Activated T-helper 9 cell treated with anti-CD3 and anti-CD28 coated beads, Interleukin-2, amount 50 U/mL, for 16 hours (primary cell): ENCODE data around the gene SHROOM4.

Experiments used
- DNase-seq: peaks from one replicate; pipeline ENCODE4 v3.0.0-alpha.2; 2020; ENCODE audit warnings: low read depth

SHROOM4 gene

GRCh38 chrX:50813843-50814661 is at the start of gene SHROOM4:
SHROOM4 (minus strand) TSS chrX:50814194; CDS start chrX:50814018, 176 bp downstream.
- DNase-seq: no peak

GRCh38 chrX:50863471-50863870 is 49.5 kb upstream of the SHROOM4 start:
- DNase-seq: no peak

GRCh38 chrX:50860518-50860917 is 46.5 kb upstream of the SHROOM4 start:
- no peak for DNase-seq

GRCh38 chrX:50858548-50858947 is 44.6 kb upstream of the SHROOM4 start:
- DNase-seq: no peak

- DNase-seq: no peak
These were observed 39.4 kb upstream of the SHROOM4 start for GRCh38 chrX:50853399-50853798.

GRCh38 chrX:50852524-50852923 is 38.5 kb upstream of the SHROOM4 start:
- DNase-seq: no peak

GRCh38 chrX:50842221-50842620 is 28.2 kb upstream of the SHROOM4 start:
- no peak for DNase-seq

GRCh38 chrX:50839730-50840129 is 25.7 kb upstream of the SHROOM4 start:
- no peak for DNase-seq

GRCh38 chrX:50838820-50839600 is 25.0 kb upstream of the SHROOM4 start:
- no peak for DNase-seq

- DNase-seq: no peak
These were observed 14.0 kb upstream of the SHROOM4 start for GRCh38 chrX:50827996-50828395.

- no peak for DNase-seq
These were observed 11.8 kb upstream of the SHROOM4 start for GRCh38 chrX:50825825-50826224.

GRCh38 chrX:50818986-50819385 is 5.0 kb upstream of the SHROOM4 start:
- DNase-seq: no peak

- no peak for DNase-seq
These were observed 1.1 kb upstream of the SHROOM4 start for GRCh38 chrX:50815120-50815519.

GRCh38 chrX:50814701-50815100 is 707 bp upstream of the SHROOM4 start:
- DNase-seq: no peak

GRCh38 chrX:50812995-50813842 is 775 bp downstream of the SHROOM4 start:
- no peak for DNase-seq

- no peak for DNase-seq
These were observed 8.7 kb downstream of the SHROOM4 start for GRCh38 chrX:50805276-50805675.

GRCh38 chrX:50801135-50801534 is 12.9 kb downstream of the SHROOM4 start:
- DNase-seq: no peak

- DNase-seq: no peak
These were observed 14.4 kb downstream of the SHROOM4 start for GRCh38 chrX:50799531-50799961.

GRCh38 chrX:50798783-50799182 is 15.2 kb downstream of the SHROOM4 start:
- no peak for DNase-seq

GRCh38 chrX:50787099-50787498 is 26.9 kb downstream of the SHROOM4 start:
- no peak for DNase-seq

- no peak for DNase-seq
These were observed 33.9 kb downstream of the SHROOM4 start for GRCh38 chrX:50780144-50780543.

GRCh38 chrX:50779694-50780093 is 34.3 kb downstream of the SHROOM4 start:
- DNase-seq: no peak
